Muscle of back (tissue), 13 donors: ENCODE data around the gene AKAP3. TPM values are rescaled to one million over a fixed set of nuclear protein-coding genes. Genes with fewer than 3 reads are reported as not detected.

Source experiments
- DNase-seq, 3 donors: peaks; one replicate each; pipeline versions ENCODE4 v3.0.0 to v3.0.0-alpha.2; 2013
- long read RNA-seq, 9 donors: transcript quantifications; one replicate each; lab custom pipeline, GENCODE V29; 2026
- polyA plus RNA-seq, 10 donors: library from polyadenylated mRNA; unstranded; fragments of 120-200 nt; gene quantifications; one replicate each; pipeline ENCODE4 v1.2.1, GENCODE V29; 2013; ENCODE audit not compliant: insufficient read length in 10 of 10

The AKAP3 gene
- polyA plus RNA-seq, result 1 to 10 TPM in 4 of 10 donors, under 1 TPM in 6; 0.34 to 1.5 (median 0.92) TPM
- long read RNA-seq, donor 1, result 0 reads
- long read RNA-seq, donor 2, result 0 reads
- long read RNA-seq, donor 3, result 0 reads
- long read RNA-seq, donor 4, result 0 reads
- long read RNA-seq, donor 5, result 0 reads
- long read RNA-seq, donor 6, result 0 reads
- long read RNA-seq, donor 7, partial matches to known transcripts, result 10 of 37 reads
- long read RNA-seq, donor 7, other reads (novel, unspliced or antisense), result 27 of 37 reads
- long read RNA-seq, donor 8, result 0 reads
- long read RNA-seq, donor 9, result 0 reads

- DNase-seq, result peak; percentile 86 to 96 (median 87)
Observed at GRCh38 chr12:4648501-4649357, at the start of gene AKAP3, which contains the start of gene NDUFA9. Gene AKAP3, minus strand, starts transcription at chr12:4649051. Its CDS starts 10,855 bp downstream, at chr12:4638196. Gene NDUFA9, plus strand, starts transcription at chr12:4649114. Its CDS starts 13 bp downstream, at chr12:4649127.

- no peak for DNase-seq
Observed at GRCh38 chr12:4690760-4691159, 41.9 kb upstream of the AKAP3 start.

GRCh38 chr12:4685317-4685716, 36.5 kb upstream of the AKAP3 start:
- no peak for DNase-seq

GRCh38 chr12:4681732-4682131, 32.9 kb upstream of the AKAP3 start:
- DNase-seq, result no peak

- DNase-seq, result no peak
Observed at GRCh38 chr12:4679711-4680110, 30.9 kb upstream of the AKAP3 start.

GRCh38 chr12:4665236-4665635, 16.4 kb upstream of the AKAP3 start:
- no peak for DNase-seq

GRCh38 chr12:4663971-4664505, 15.2 kb upstream of the AKAP3 start:
- DNase-seq, result peak in 1 of 3 donors; percentile 82

GRCh38 chr12:4653691-4654090, 4.8 kb upstream of the AKAP3 start:
- no peak for DNase-seq

- DNase-seq, result no peak
Observed at GRCh38 chr12:4653257-4653656, 4.4 kb upstream of the AKAP3 start.

- no peak for DNase-seq
Observed at GRCh38 chr12:4649358-4649661, 459 bp upstream of the AKAP3 start.

GRCh38 chr12:4648104-4648500, 749 bp downstream of the AKAP3 start:
- no peak for DNase-seq

- no peak for DNase-seq
Observed at GRCh38 chr12:4645023-4645422, 3.8 kb downstream of the AKAP3 start.

GRCh38 chr12:4643747-4644146, 5.1 kb downstream of the AKAP3 start:
- no peak for DNase-seq

- DNase-seq, result no peak
Observed at GRCh38 chr12:4630262-4630661, 18.6 kb downstream of the AKAP3 start.

GRCh38 chr12:4628406-4628805, 20.4 kb downstream of the AKAP3 start:
- no peak for DNase-seq

GRCh38 chr12:4626543-4626942, 22.3 kb downstream of the AKAP3 start:
- no peak for DNase-seq

- no peak for DNase-seq
Observed at GRCh38 chr12:4621511-4621910, 27.3 kb downstream of the AKAP3 start.

GRCh38 chr12:4615667-4616066, 33.2 kb downstream of the AKAP3 start:
- DNase-seq, result peak in 1 of 3 donors; percentile 3

- no peak for DNase-seq
Observed at GRCh38 chr12:4610481-4610880, 38.4 kb downstream of the AKAP3 start.

- DNase-seq, result no peak
Observed at GRCh38 chr12:4609071-4609470, 39.8 kb downstream of the AKAP3 start.

GRCh38 chr12:4607056-4607455, 41.8 kb downstream of the AKAP3 start:
- no peak for DNase-seq

- DNase-seq, result peak; percentile 65 to 82 (median 80)
Observed at GRCh38 chr12:4604684-4605193, 44.1 kb downstream of the AKAP3 start.

- DNase-seq, result no peak
Observed at GRCh38 chr12:4603946-4604345, 44.9 kb downstream of the AKAP3 start.
